Thyroid gland (tissue), 4 donors: ENCODE measurements around the gene COL12A1. TPM values are rescaled to one million over a fixed set of nuclear protein-coding genes. Genes with fewer than 3 reads are reported as not detected.

Experiments used
- DNase-seq, 2 donors: peaks; one replicate each; pipeline ENCODE4 v3.0.0-alpha.2; 2019
- H3K27ac ChIP-seq, 3 donors: fragments of 200-600 bp; sonication (generic); 1 replicate in 2 of 3; 2 replicates in 1 of 3; pipeline ENCODE4 v1.5.1; 2016 to 2019; ENCODE audit warnings: mild to moderate bottlenecking in 1 of 3, moderate library complexity in 1 of 3
- H3K27me3 ChIP-seq: fragments of 200-600 bp; sonication (generic); one replicate; pipeline ENCODE4 v1.5.1; 2019
- H3K36me3 ChIP-seq, 2 donors: fragments of 200-600 bp; sonication (generic); one replicate each; pipeline ENCODE4 v1.5.1; 2016 to 2019
- H3K4me1 ChIP-seq, 2 donors: fragments of 200-600 bp; sonication (generic); one replicate each; pipeline ENCODE4 v1.5.1; 2017 to 2019
- H3K4me3 ChIP-seq, 3 donors: fragments of 200-600 bp; sonication (generic); replicated peaks in 1 of 3; 1 replicate in 2 of 3; 2 replicates in 1 of 3; pipeline ENCODE4 v1.5.1; 2016; ENCODE audit warnings: mild to moderate bottlenecking in 1 of 3
- H3K9me3 ChIP-seq: fragments of 200-600 bp; sonication (generic); one replicate; pipeline ENCODE4 v1.5.1; 2017
- POLR2A ChIP-seq, 2 donors: fragments of 450-650 bp; IDR thresholded peaks; one replicate each; pipeline ENCODE4 v1.6.1; 2017; ENCODE audit warnings: antibody characterized with exemption in 2 of 2, mild to moderate bottlenecking in 2 of 2, moderate library complexity in 1 of 2
- WGBS, 2 donors: methylation state at CpG; one replicate each; pipeline ENCODE4 v1.1.5; 2017; 5-methylcytosine and 5-hydroxymethylcytosine counted together
- intact Hi-C: fragments of 100-400 bp; cut with DNase I; formaldehyde crosslinking; loops from one replicate; pipeline ENCODE4 v1.15.1; 2023
- total RNA-seq, 4 donors: library from RNA; depleted of rRNA; stranded (reverse); fragments of >200 nt; gene quantifications; one replicate each; pipeline ENCODE4 v1.2.3, GENCODE V29; 2016
- TF ChIP-seq, protein P1 (sequence below), 6 experiments: fragments of 200-600 bp in 3 of 6; fragments of 450-650 bp in 3 of 6; sonication (generic) in 3 of 6; IDR thresholded peaks; one replicate each; pipeline ENCODE4 v1.5.1; 2016 to 2019; ENCODE audit warnings: antibody characterized with exemption in 6 of 6, mild to moderate bottlenecking in 2 of 6, inconsistent platforms in 1 of 6, moderate library complexity in 1 of 6

COL12A1 gene
- total RNA-seq, 4 donors from 2014 or later: 17.2 to 52.9 (median 27.0) TPM

- Histone ChIP-seq H3K4me1 (no peaks in the 10 kb centered on the region), H3K9me3 (no peaks in the 10 kb centered on the region), H3K4me3 (no peak overlapping the region), H3K36me3 (peaks cover 4 to 15% of the 10 kb centered on the region in 2 donors), H3K27ac (no peak overlapping the region), H3K27me3 (no peaks in the 10 kb centered on the region)
- intact Hi-C loops: no loop called here
- 87 to 88% methylated on average over 4 of the region's 4 CpGs for WGBS, 2 donors
- DNase-seq: no peak
- TF ChIP-seq POLR2A (IDR thresholded peaks at IDR 0.05): no peak
- TF ChIP-seq, protein P1, sequence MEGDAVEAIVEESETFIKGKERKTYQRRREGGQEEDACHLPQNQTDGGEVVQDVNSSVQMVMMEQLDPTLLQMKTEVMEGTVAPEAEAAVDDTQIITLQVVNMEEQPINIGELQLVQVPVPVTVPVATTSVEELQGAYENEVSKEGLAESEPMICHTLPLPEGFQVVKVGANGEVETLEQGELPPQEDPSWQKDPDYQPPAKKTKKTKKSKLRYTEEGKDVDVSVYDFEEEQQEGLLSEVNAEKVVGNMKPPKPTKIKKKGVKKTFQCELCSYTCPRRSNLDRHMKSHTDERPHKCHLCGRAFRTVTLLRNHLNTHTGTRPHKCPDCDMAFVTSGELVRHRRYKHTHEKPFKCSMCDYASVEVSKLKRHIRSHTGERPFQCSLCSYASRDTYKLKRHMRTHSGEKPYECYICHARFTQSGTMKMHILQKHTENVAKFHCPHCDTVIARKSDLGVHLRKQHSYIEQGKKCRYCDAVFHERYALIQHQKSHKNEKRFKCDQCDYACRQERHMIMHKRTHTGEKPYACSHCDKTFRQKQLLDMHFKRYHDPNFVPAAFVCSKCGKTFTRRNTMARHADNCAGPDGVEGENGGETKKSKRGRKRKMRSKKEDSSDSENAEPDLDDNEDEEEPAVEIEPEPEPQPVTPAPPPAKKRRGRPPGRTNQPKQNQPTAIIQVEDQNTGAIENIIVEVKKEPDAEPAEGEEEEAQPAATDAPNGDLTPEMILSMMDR (IDR thresholded peaks at IDR 0.05): no peak
Measured at GRCh38 chr6:75233092-75233615, 27.3 kb upstream of the COL12A1 start.

- intact Hi-C loops: no loop called here
- H3K4me3 ChIP-seq: no peak overlapping the region
- no peak for TF ChIP-seq POLR2A (IDR thresholded peaks at IDR 0.05)
- TF ChIP-seq, protein P1 (IDR thresholded peaks at IDR 0.05): peak in 5 of 6 experiments; percentile 29 to 66 (median 44)
Measured at GRCh38 chr6:75230484-75231325, 24.9 kb upstream of the COL12A1 start.

DNA sequence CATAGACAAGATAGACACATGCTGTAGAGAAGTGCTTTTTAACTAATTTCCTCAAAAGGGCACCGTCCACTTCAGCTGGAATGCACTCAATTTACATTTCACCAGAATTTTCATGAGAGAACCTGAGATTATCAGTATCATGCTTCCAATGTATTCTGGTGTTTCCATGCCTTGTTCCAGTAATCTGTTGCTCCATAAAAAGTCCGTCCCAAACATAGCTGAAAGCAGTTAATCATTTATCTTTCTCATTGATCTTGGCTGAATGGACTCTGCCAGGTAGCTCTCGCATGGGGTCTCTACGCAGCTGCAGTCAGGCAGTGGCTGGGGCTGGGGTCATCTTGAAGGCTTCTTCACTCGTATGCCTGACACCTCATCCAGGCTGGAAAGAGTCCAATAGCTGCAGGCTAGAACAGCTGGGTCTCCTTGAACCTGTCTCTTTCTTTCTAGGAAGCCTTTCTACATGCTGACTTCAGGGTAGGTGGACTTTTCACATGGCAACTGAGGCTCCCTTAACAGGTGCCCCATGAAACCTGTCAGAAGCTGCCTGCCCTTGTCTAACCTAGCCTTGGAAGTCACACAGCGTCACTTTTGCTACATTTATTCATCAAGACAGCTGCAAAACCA, 18.6 kb upstream of the COL12A1 start:
- intact Hi-C loops: no loop called here
- Histone ChIP-seq H3K4me1 (no peaks in the 10 kb centered on the region), H3K4me3 (no peak overlapping the region), H3K27me3 (no peaks in the 10 kb centered on the region), H3K27ac (no peak overlapping the region), H3K36me3 (no peaks in the 10 kb centered on the region), H3K9me3 (no peaks in the 10 kb centered on the region)
- WGBS, 2 donors: 71 to 73% methylated on average over 6 of the region's 6 CpGs
- TF ChIP-seq POLR2A (IDR thresholded peaks at IDR 0.05): no peak
- TF ChIP-seq, protein P1 (IDR thresholded peaks at IDR 0.05): no peak
- no peak for DNase-seq

More at GRCh38 chr6:75230484-75231325, 24.9 kb upstream of the COL12A1 start:
- H3K27me3 ChIP-seq: no peaks in the 10 kb centered on the region
- no peaks in the 10 kb centered on the region for H3K36me3 ChIP-seq
- H3K9me3 ChIP-seq: no peaks in the 10 kb centered on the region
- H3K4me1 ChIP-seq: no peaks in the 10 kb centered on the region
- 53 to 57% methylated on average over 10 of the region's 10 CpGs for WGBS, 2 donors
- peak; percentile 12 to 22 for DNase-seq
- no peak overlapping the region for H3K27ac ChIP-seq

DNA sequence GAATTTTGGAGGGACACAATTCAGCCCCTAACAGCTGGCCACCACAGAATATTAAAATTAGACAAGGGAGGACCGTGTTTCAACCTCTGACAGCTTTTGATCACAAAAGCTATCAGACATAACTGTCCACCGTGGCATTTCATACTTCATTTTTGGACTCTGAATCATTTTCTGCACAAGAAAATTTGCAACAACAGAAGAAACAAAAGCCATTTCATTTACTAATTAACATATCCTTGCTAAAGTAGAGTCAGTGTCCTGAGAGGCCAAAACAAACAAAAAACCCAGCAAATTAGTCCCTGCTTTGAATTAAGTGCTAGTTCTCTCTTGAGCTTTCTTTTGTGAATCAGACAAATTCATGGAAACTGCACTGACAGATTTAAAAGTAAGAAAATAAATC, 17.6 kb upstream of the COL12A1 start:
- Histone ChIP-seq H3K36me3 (no peaks in the 10 kb centered on the region), H3K4me3 (no peak overlapping the region), H3K4me1 (no peaks in the 10 kb centered on the region), H3K27me3 (no peaks in the 10 kb centered on the region), H3K27ac (peak overlapping the region in 1 of 3 donors; percentile 31), H3K9me3 (no peaks in the 10 kb centered on the region)
- 64 to 85% methylated on average over 2 of the region's 2 CpGs for WGBS, 2 donors
- TF ChIP-seq, protein P1 (IDR thresholded peaks at IDR 0.05): no peak
- TF ChIP-seq POLR2A (IDR thresholded peaks at IDR 0.05): no peak
- intact Hi-C loops: no loop called here
- DNase-seq: no peak

DNA sequence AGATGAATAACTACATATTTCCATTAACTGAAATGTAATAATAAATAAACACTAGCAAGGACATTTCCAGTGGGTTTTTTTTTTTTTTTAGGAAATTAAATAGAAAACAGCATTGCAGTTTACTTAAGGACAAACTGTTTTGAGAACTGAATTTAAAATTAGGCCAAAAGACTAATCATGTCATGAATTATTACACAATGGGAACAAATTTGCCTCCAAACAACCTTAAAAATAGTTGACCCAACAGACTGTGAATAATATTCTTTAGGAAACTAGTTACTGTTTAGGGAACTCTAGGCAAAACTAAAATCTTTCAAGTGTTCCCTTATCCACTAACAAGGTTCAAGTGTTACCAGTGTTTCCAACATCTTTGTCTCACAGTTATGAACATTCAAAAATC, 16.4 kb upstream of the COL12A1 start:
- TF ChIP-seq POLR2A (IDR thresholded peaks at IDR 0.05): no peak
- TF ChIP-seq, protein P1 (IDR thresholded peaks at IDR 0.05): no peak
- H3K9me3 ChIP-seq: no peaks in the 10 kb centered on the region
- no peak overlapping the region for H3K4me3 ChIP-seq
- peak overlapping the region in 1 of 3 donors; percentile 31 for H3K27ac ChIP-seq
- intact Hi-C loops: no loop called here
- H3K4me1 ChIP-seq: no peaks in the 10 kb centered on the region
- H3K27me3 ChIP-seq: no peaks in the 10 kb centered on the region
- no peaks in the 10 kb centered on the region for H3K36me3 ChIP-seq
- no peak for DNase-seq
